PC-3 (cell line): Measurements from ENCODE around the gene SCAMP4. TPM values are rescaled to one million over a fixed set of nuclear protein-coding genes. Genes with fewer than 3 reads are reported as not detected.

Source experiments
- ATAC-seq: fragments of 200-7000 bp; cut with Tn5 transposase; 2 replicates; pipeline ENCODE4 v1.9.1; 2020; ENCODE audit warnings: mild to moderate bottlenecking, moderate library complexity
- BruUV-seq: library from RNA; stranded (reverse); fragments of 400-500 nt; replicated peaks from 2 replicates; lab custom pipeline; 2021; lab: Mats Ljungman, UMichigan
- CTCF ChIA-PET: fragments of 300-600 bp; sonication (Branson Sonifier 250); formaldehyde crosslinking; loops from one replicate; lab custom pipeline; 2022; ENCODE audit warnings: antibody characterized with exemption; lab: Charles Lee
- POLR2A ChIA-PET: fragments of 300-600 bp; sonication (Branson Sonifier 250); formaldehyde crosslinking; loops from one replicate; lab custom pipeline; 2022; ENCODE audit warnings: antibody characterized with exemption; ENCODE audit not compliant: unreplicated experiment; lab: Charles Lee
- DNase-seq: peaks from one replicate; pipeline ENCODE4 v3.0.0-alpha.2; 2015
- H2AFZ ChIP-seq: fragments of 300-600 bp; sonication (generic); 2 replicates; pipeline ENCODE4 v1.6.0; 2016; ENCODE audit warnings: antibody characterized with exemption, low read length
- H3F3A ChIP-seq: fragments of 300-600 bp; sonication (generic); one replicate; pipeline ENCODE4 v1.6.0; 2017; ENCODE audit warnings: antibody characterized with exemption, low read length, control low read depth, mild to moderate bottlenecking; ENCODE audit not compliant: unreplicated experiment
- H3K27ac ChIP-seq: fragments of 300-600 bp; sonication (generic); 2 replicates; pipeline ENCODE4 v1.5.1; 2016; ENCODE audit warnings: mild to moderate bottlenecking, low read length
- H3K27me3 ChIP-seq: fragments of 300-600 bp; sonication (generic); 2 replicates; pipeline ENCODE4 v1.6.1; 2016; ENCODE audit warnings: low read length, mixed read lengths
- H3K36me3 ChIP-seq: fragments of 300-600 bp; sonication (generic); 2 replicates; pipeline ENCODE4 v1.6.1; 2016; ENCODE audit warnings: low read depth, mixed run types, low read length, mixed read lengths
- H3K4me1 ChIP-seq: fragments of 300-600 bp; sonication (generic); 2 replicates; pipeline ENCODE4 v1.5.1; 2016; ENCODE audit warnings: low read length; ENCODE audit not compliant: insufficient read depth
- H3K4me2 ChIP-seq: fragments of 300-600 bp; sonication (generic); 2 replicates; pipeline ENCODE4 v1.6.0; 2016; ENCODE audit warnings: low read length
- H3K4me3 ChIP-seq: fragments of 300-600 bp; sonication (generic); 2 replicates; pipeline ENCODE4 v1.5.1; 2016; ENCODE audit warnings: mild to moderate bottlenecking, low read length, mixed read lengths
- H3K79me2 ChIP-seq: fragments of 300-600 bp; sonication (generic); 2 replicates; pipeline ENCODE4 v1.6.1; 2017; ENCODE audit warnings: low read length, mixed read lengths
- H3K9ac ChIP-seq: fragments of 300-600 bp; sonication (generic); 2 replicates; pipeline ENCODE4 v1.6.0; 2016; ENCODE audit warnings: mild to moderate bottlenecking, low read length
- H3K9me2 ChIP-seq: fragments of 300-600 bp; sonication (generic); replicated peaks from 2 replicates; pipeline ENCODE4 v1.6.1; 2016; ENCODE audit warnings: mixed run types, low read length, mixed read lengths
- H3K9me3 ChIP-seq: fragments of 300-600 bp; sonication (generic); 2 replicates; pipeline ENCODE4 v1.6.1; 2016; ENCODE audit warnings: low read length, mixed read lengths
- H4K20me1 ChIP-seq: fragments of 300-600 bp; sonication (generic); 2 replicates; pipeline ENCODE4 v1.6.1; 2016; ENCODE audit warnings: low read length, mixed read lengths
- EZH2 ChIP-seq: fragments of 300-600 bp; sonication (generic); IDR thresholded peaks from one replicate; pipeline ENCODE4 v1.6.1; 2017; ENCODE audit warnings: antibody characterized with exemption, mild to moderate bottlenecking, low read length; ENCODE audit not compliant: unreplicated experiment
- EZH2phosphoT487 ChIP-seq: fragments of 300-600 bp; sonication (generic); IDR thresholded peaks from 2 replicates; pipeline ENCODE4 v1.6.1; 2018; ENCODE audit warnings: mild to moderate bottlenecking, antibody characterized with exemption, low read length, borderline replicate concordance
- intact Hi-C: fragments of 100-400 bp; cut with micrococcal nuclease; formaldehyde crosslinking; loops from 2 replicates; pipeline ENCODE4 v1.9.0; 2023
- total RNA-seq: library from RNA; depleted of rRNA; stranded (reverse); fragments of >200 nt; gene quantifications from 2 replicates; pipeline ENCODE4 v1.2.3, GENCODE V29; 2014
- TF ChIP-seq, protein P1 (sequence below): fragments of 300-600 bp; sonication (generic); conservative IDR thresholded peaks from 2 replicates; pipeline ENCODE4 v1.5.1; 2017; ENCODE audit warnings: antibody characterized with exemption, low read depth, mild to moderate bottlenecking, low read length

The SCAMP4 gene
- total RNA-seq, 1 experiment from 2014 or later = 61.5 TPM

DNA sequence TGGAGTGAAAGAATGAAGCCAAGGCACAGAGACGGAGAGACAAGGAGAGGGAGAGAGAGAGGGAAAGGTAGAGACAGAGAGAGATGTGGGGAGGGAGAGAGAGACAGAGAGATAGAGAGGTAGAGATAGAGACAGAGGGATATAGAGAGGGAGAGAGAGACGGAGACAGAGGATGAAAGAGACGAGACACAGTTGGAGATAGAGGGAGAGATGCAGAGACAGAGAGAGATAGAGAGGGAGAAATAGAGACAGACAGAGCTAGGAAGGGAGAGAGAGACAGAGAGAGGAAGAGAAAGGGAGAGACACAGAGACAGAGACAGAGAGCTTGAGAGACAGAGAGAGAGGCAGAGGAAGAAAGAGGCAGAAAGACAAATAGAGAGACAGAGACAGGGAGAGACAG, 31.2 kb downstream of the SCAMP4 start:
- no peak for ATAC-seq
- Histone ChIP-seq H3K4me2 (no peak overlapping the region), H3K27ac (no peak overlapping the region), H4K20me1 (no peaks in the 10 kb centered on the region), H3F3A (no peaks in the 10 kb centered on the region), H3K36me3 (no peaks in the 10 kb centered on the region), H3K4me3 (no peak overlapping the region), H3K9me3 (no peaks in the 10 kb centered on the region), H3K79me2 (peaks cover 1% of the 10 kb centered on the region), H3K27me3 (no peaks in the 10 kb centered on the region), H3K4me1 (peaks cover 8% of the 10 kb centered on the region; the same call in 1 of the 2 replicates), H2AFZ (no peak overlapping the region), H3K9ac (no peak overlapping the region), H3K9me2 (no peaks in the 10 kb centered on the region)
- POLR2A ChIA-PET = no interaction called here
- BruUV-seq = no TSS peak
- intact Hi-C loops = no loop called here
- CTCF ChIA-PET = no interaction called here
- DNase-seq = no peak
- TF ChIP-seq, protein P1, sequence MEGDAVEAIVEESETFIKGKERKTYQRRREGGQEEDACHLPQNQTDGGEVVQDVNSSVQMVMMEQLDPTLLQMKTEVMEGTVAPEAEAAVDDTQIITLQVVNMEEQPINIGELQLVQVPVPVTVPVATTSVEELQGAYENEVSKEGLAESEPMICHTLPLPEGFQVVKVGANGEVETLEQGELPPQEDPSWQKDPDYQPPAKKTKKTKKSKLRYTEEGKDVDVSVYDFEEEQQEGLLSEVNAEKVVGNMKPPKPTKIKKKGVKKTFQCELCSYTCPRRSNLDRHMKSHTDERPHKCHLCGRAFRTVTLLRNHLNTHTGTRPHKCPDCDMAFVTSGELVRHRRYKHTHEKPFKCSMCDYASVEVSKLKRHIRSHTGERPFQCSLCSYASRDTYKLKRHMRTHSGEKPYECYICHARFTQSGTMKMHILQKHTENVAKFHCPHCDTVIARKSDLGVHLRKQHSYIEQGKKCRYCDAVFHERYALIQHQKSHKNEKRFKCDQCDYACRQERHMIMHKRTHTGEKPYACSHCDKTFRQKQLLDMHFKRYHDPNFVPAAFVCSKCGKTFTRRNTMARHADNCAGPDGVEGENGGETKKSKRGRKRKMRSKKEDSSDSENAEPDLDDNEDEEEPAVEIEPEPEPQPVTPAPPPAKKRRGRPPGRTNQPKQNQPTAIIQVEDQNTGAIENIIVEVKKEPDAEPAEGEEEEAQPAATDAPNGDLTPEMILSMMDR = no peak
- TF ChIP-seq EZH2phosphoT487 (no peak), EZH2 (no peak)

DNA sequence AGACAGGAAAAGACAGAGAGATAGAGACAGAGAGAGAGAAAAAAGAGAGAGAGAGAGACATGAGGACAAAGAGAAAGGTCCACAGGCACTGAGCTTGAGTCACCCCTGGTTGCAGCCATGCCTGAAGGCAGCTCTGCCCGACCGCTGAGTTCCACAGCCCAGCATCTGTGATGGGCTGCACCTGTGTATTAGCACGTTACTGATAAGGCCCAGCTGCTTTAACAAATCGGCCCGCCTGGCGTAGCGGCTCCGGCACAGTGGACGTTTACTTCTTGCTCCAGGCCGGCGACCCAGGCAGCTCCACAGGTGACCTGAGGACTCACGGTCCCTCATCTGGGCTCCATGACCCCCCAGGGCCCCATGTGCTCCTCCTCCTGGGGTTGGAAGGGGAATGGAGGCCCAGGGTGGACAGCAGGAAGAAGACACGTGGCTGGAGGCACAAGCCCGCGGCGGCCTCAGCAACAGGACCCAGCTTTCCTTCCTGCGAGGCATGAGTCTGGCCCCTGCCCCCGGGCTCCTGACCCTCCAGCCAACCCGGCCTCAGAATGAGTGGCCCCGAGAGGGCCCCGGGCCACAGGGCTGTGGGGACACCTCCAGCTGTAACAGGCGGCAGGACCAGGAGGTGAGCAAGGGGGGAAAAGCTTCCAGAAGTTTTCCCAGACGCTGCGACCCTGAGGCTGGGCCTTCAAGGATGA, 31.9 kb downstream of the SCAMP4 start:
- no peaks in the 10 kb centered on the region for H3K9me2 ChIP-seq
- ChIA-PET POLR2A (no interaction called here), CTCF (no interaction called here)
- ATAC-seq (no peak), DNase-seq (no peak)
- H3K9me3 ChIP-seq = no peaks in the 10 kb centered on the region
- no peak for TF ChIP-seq EZH2
- TF ChIP-seq, protein P1 = no peak
- TF ChIP-seq EZH2phosphoT487 = no peak
- H2AFZ ChIP-seq = no peak overlapping the region
- peaks cover 8% of the 10 kb centered on the region; the same call in 1 of the 2 replicates for H3K4me1 ChIP-seq
- BruUV-seq = no TSS peak
- no peaks in the 10 kb centered on the region for H3K36me3 ChIP-seq
- H4K20me1 ChIP-seq = no peaks in the 10 kb centered on the region
- no peak overlapping the region for H3K27ac ChIP-seq
- intact Hi-C loops = no loop called here
- H3K79me2 ChIP-seq = peaks cover 7% of the 10 kb centered on the region
- H3K4me3 ChIP-seq = no peak overlapping the region
- no peaks in the 10 kb centered on the region for H3F3A ChIP-seq
- no peak overlapping the region for H3K4me2 ChIP-seq
- H3K9ac ChIP-seq = no peak overlapping the region
- H3K27me3 ChIP-seq = no peaks in the 10 kb centered on the region

DNA sequence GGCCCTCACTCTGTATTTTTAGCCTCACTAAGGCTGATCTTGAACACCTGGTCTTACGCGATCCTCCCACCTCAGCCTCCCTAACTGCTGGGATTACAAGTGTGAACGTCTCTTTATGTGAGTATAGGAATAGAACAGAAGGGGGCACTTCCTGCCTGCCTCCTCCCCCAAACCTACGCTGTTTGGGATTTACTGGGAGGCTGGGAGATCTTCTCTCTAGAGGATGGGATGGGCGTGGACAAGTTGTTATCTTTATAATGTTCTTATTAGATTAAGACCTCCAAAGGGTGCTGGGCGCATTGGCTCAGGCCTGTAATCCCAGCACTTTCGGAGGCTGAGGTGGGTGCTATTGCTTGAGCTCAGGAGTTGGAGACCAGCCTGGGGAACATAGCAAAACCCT, 32.9 kb downstream of the SCAMP4 start:
- 0 out of 2 replicates have a peak, but pooled peaks cover 4% of the 10 kb centered on the region for H4K20me1 ChIP-seq
- no peak overlapping the region for H3K4me2 ChIP-seq
- no peak overlapping the region for H2AFZ ChIP-seq
- no peaks in the 10 kb centered on the region for H3K9me3 ChIP-seq
- peaks cover 18% of the 10 kb centered on the region for H3K79me2 ChIP-seq
- H3K27ac ChIP-seq = no peak overlapping the region
- H3K9ac ChIP-seq = no peak overlapping the region
- intact Hi-C loops = no loop called here
- H3K4me3 ChIP-seq = no peak overlapping the region
- DNase-seq (no peak), ATAC-seq (no peak)
- no peaks in the 10 kb centered on the region for H3K27me3 ChIP-seq
- H3K4me1 ChIP-seq = peaks cover 10% of the 10 kb centered on the region; the same call in 1 of the 2 replicates
- no peaks in the 10 kb centered on the region for H3F3A ChIP-seq
- BruUV-seq = no TSS peak
- H3K9me2 ChIP-seq = no peaks in the 10 kb centered on the region
- no peaks in the 10 kb centered on the region for H3K36me3 ChIP-seq
- TF ChIP-seq EZH2phosphoT487 (no peak), EZH2 (no peak)
- TF ChIP-seq, protein P1 = no peak
- CTCF ChIA-PET = no interaction called here
- POLR2A ChIA-PET = no interaction called here
